GM12878 (cell line): Measurements from ENCODE around the gene FRZB. TPM values are rescaled to one million over a fixed set of nuclear protein-coding genes. Genes with fewer than 3 reads are reported as not detected.

ENCODE experiments used
- ATAC-seq: fragments of 200-7000 bp; cut with Tn5 transposase; 3 replicates; pipeline ENCODE4 v1.9.1; 2020; ENCODE audit warnings: mild to moderate bottlenecking, moderate library complexity
- BruUV-seq: library from RNA; stranded (reverse); fragments of 400-500 nt; replicated peaks from 2 replicates; lab custom pipeline; 2021; lab: Mats Ljungman, UMichigan
- CTCF ChIA-PET: fragments of 300-600 bp; sonication (Branson Sonifier 250); formaldehyde crosslinking; extraction: SDS; loops from one replicate; lab custom pipeline; 2021; ENCODE audit warnings: inconsistent platforms; lab: Yijun Ruan, JAX
- POLR2A ChIA-PET: fragments of 350-600 bp; formaldehyde crosslinking; extraction: SDS; loops from one replicate; lab custom pipeline; 2021; ENCODE audit warnings: inconsistent platforms; lab: Charles Lee
- RAD21 ChIA-PET: fragments of 300-600 bp; sonication (Branson Sonifier 250); formaldehyde crosslinking; loops from one replicate; lab custom pipeline; 2023; ENCODE audit warnings: antibody characterized with exemption; ENCODE audit not compliant: unreplicated experiment; lab: Charles Lee
- SMC1A ChIA-PET: fragments of 300-600 bp; sonication (Branson Sonifier 250); formaldehyde crosslinking; loops from one replicate; lab custom pipeline; 2023; ENCODE audit not compliant: unreplicated experiment, uncharacterized antibody; lab: Charles Lee
- DNase-seq: peaks from one replicate; pipeline ENCODE4 v3.0.0-alpha.2; 2011; ENCODE audit warnings: low read depth, low spot score
- FAIRE-seq: peaks from 3 replicates; lab custom pipeline; 2011; peaks lifted over from hg19 to GRCh38; lab: Jason Lieb, UNC
- H2AFZ ChIP-seq: 2 replicates; pipeline ENCODE4 v1.6.0; 2011; ENCODE audit warnings: low read depth, low read length, control low read depth; ENCODE audit not compliant: control insufficient read depth
- H3K27ac ChIP-seq: 2 replicates; pipeline ENCODE4 v1.5.1; 2011; ENCODE audit warnings: control low read depth; ENCODE audit not compliant: control insufficient read depth, insufficient read depth
- H3K27me3 ChIP-seq, 2 experiments: replicated peaks in 1 of 2; 2 replicates each; pipeline versions ENCODE4 v1.6.0 to v1.6.1; 2011; ENCODE audit warnings: low read length in 1 of 2; ENCODE audit not compliant: control insufficient read depth in 2 of 2, insufficient read depth in 2 of 2
- H3K36me3 ChIP-seq, 2 experiments: 2 replicates each; pipeline ENCODE4 v1.5.1; 2011; ENCODE audit warnings: low read length in 1 of 2; ENCODE audit not compliant: control insufficient read depth in 2 of 2, insufficient read depth in 2 of 2
- H3K4me1 ChIP-seq: 2 replicates; pipeline ENCODE4 v1.6.1; 2011; ENCODE audit warnings: mild to moderate bottlenecking, low read length, moderate library complexity, mixed read lengths; ENCODE audit not compliant: control insufficient read depth, insufficient read depth
- H3K4me2 ChIP-seq: 2 replicates; pipeline ENCODE4 v1.6.0; 2011; ENCODE audit warnings: control low read depth; ENCODE audit not compliant: control insufficient read depth, insufficient read depth
- H3K4me3 ChIP-seq: fragments of 200-600 bp; sonication (generic); 2 replicates; pipeline ENCODE4 v1.5.1; 2016
- H3K79me2 ChIP-seq: 2 replicates; pipeline ENCODE4 v1.6.0; 2011; ENCODE audit warnings: low read length; ENCODE audit not compliant: control insufficient read depth, insufficient read depth
- H3K9ac ChIP-seq: 2 replicates; pipeline ENCODE4 v1.8.0; 2011; ENCODE audit warnings: low read length, control low read depth, mixed read lengths; ENCODE audit not compliant: control insufficient read depth, insufficient read depth
- H3K9me3 ChIP-seq: replicated peaks from 3 replicates; pipeline ENCODE4 v1.5.1; 2011; ENCODE audit warnings: mild to moderate bottlenecking, low read length; ENCODE audit not compliant: control insufficient read depth, insufficient read depth
- H4K20me1 ChIP-seq: 2 replicates; pipeline ENCODE4 v1.6.0; 2011; ENCODE audit not compliant: control insufficient read depth, insufficient read depth
- ATF2 ChIP-seq: IDR thresholded peaks from 2 replicates; pipeline ENCODE4 v1.6.1; 2012; ENCODE audit warnings: low read length, inconsistent platforms
- ATF7 ChIP-seq: fragments of 450-650 bp; IDR thresholded peaks from 2 replicates; pipeline ENCODE4 v1.6.1; 2016; ENCODE audit warnings: low read depth, mild to moderate bottlenecking
- CBFB ChIP-seq: IDR thresholded peaks from 2 replicates; pipeline ENCODE4 v1.6.1; 2016; ENCODE audit warnings: antibody characterized with exemption, low read depth
- CBX3 ChIP-seq: fragments of 200-600 bp; sonication (generic); IDR thresholded peaks from 2 replicates; pipeline ENCODE4 v1.6.1; 2016; ENCODE audit warnings: low read depth, borderline replicate concordance
- CEBPB ChIP-seq, 2 experiments: fragments of 150-350 bp in 1 of 2; IDR thresholded peaks; 2 replicates each; pipeline ENCODE4 v1.6.1; 2012 to 2014; ENCODE audit warnings: low read depth in 2 of 2, low read length in 2 of 2, borderline replicate concordance in 1 of 2, inconsistent platforms in 1 of 2
- CREB1 ChIP-seq: IDR thresholded peaks from 2 replicates; pipeline ENCODE4 v1.6.1; 2012; ENCODE audit warnings: low read depth, mild to moderate bottlenecking, inconsistent platforms
- E2F4 ChIP-seq: IDR thresholded peaks from 2 replicates; pipeline ENCODE4 v1.6.1; 2012; ENCODE audit warnings: low read depth, low read length, improper control_type of control experiment
- FOS ChIP-seq: IDR thresholded peaks from 3 replicates; pipeline ENCODE4 v1.6.1; 2011; ENCODE audit warnings: borderline replicate concordance; ENCODE audit not compliant: insufficient read length; ENCODE audit errors: extremely low read depth
- HDAC6 ChIP-seq: fragments of 200-600 bp; sonication (generic); IDR thresholded peaks from one replicate; pipeline ENCODE4 v1.8.0; 2017; ENCODE audit warnings: antibody characterized with exemption; ENCODE audit not compliant: unreplicated experiment
- HDGF ChIP-seq: fragments of 450-650 bp; IDR thresholded peaks from 2 replicates; pipeline ENCODE4 v1.6.1; 2016; ENCODE audit warnings: antibody characterized with exemption
- IKZF1 ChIP-seq: fragments of 450-650 bp; conservative IDR thresholded peaks from 2 replicates; pipeline ENCODE4 v1.6.1; 2017; ENCODE audit warnings: antibody characterized with exemption, mild to moderate bottlenecking
- NR2C1 ChIP-seq: fragments of 450-650 bp; IDR thresholded peaks from 2 replicates; pipeline ENCODE4 v1.6.1; 2017; ENCODE audit warnings: antibody characterized with exemption, mild to moderate bottlenecking, moderate library complexity
- NR2F1 ChIP-seq: fragments of 450-650 bp; conservative IDR thresholded peaks from 2 replicates; pipeline ENCODE4 v1.6.1; 2017; ENCODE audit warnings: mild to moderate bottlenecking
- RAD21 ChIP-seq: IDR thresholded peaks from 2 replicates; pipeline ENCODE4 v1.6.1; 2011; ENCODE audit warnings: mild to moderate bottlenecking, low read depth, low read length, moderate library complexity; ENCODE audit not compliant: insufficient read depth
- RUNX3 ChIP-seq: IDR thresholded peaks from 2 replicates; pipeline ENCODE4 v1.6.1; 2012; ENCODE audit warnings: low read length, inconsistent platforms
- SRF ChIP-seq, 2 experiments: IDR thresholded peaks; 2 replicates each; pipeline ENCODE4 v1.6.1; 2011; ENCODE audit warnings: low read depth in 2 of 2, low read length in 2 of 2, mild to moderate bottlenecking in 1 of 2, moderate library complexity in 1 of 2
- STAT3 ChIP-seq: IDR thresholded peaks from 2 replicates; pipeline ENCODE4 v1.6.1; 2011; ENCODE audit warnings: low read depth, low read length, improper control_type of control experiment
- YY1 ChIP-seq: IDR thresholded peaks from 2 replicates; pipeline ENCODE4 v1.6.1; 2011; ENCODE audit warnings: low read depth, mild to moderate bottlenecking, low read length
- ZNF24 ChIP-seq: fragments of 450-650 bp; IDR thresholded peaks from 2 replicates; pipeline ENCODE4 v1.6.1; 2017; ENCODE audit warnings: antibody characterized with exemption, mild to moderate bottlenecking
- ZNF687 ChIP-seq: fragments of 450-650 bp; IDR thresholded peaks from 2 replicates; pipeline ENCODE4 v1.6.1; 2017; ENCODE audit warnings: mild to moderate bottlenecking, moderate library complexity
- WGBS: methylation state at CpG from one replicate; pipeline ENCODE4 v1.1.6; 2016; ENCODE audit warnings: low lambda C conversion rate; ENCODE audit not compliant: insufficient replicate concordance, insufficient coverage; ENCODE audit errors: missing lambda C conversion rate; 5-methylcytosine and 5-hydroxymethylcytosine counted together
- in situ Hi-C: fragments of 300-500 bp; cut with MboI; formaldehyde crosslinking; loops from 9 replicates; pipeline ENCODE4 v1.14.3; 2018; ENCODE audit warnings: mixed read lengths
- intact Hi-C: fragments of 100-400 bp; cut with micrococcal nuclease; formaldehyde crosslinking; loops from one replicate; pipeline ENCODE4 v1.14.2; 2022; ENCODE audit not compliant: unreplicated experiment
- polyA plus RNA-seq, 11 experiments: library from polyadenylated mRNA; depleted of rRNA in 4 of 11; unstranded in 6 of 11; stranded (reverse) in 5 of 11; fragments of >200 nt; fragmentation: Nextera tagmentation in 4 of 11; fragmentation: Illumina TruSeq in 1 of 11; extraction: Ambion mirVana in 4 of 11; extraction: Trizol in 1 of 11; gene quantifications; 1 replicate in 1 of 11; 2 replicates in 10 of 11; pipeline versions ENCODE4 v1.2.1 to v1.2.3, GENCODE V29; 2011 to 2016; ENCODE audit warnings: inconsistent platforms in 2 of 11, missing spikeins in 2 of 11, low read depth in 1 of 11
- total RNA-seq, 4 experiments: library from RNA; depleted of rRNA in 3 of 4; stranded (reverse); fragments of >200 nt in 3 of 4; fragmentation: Illumina TruSeq in 1 of 4; extraction: Trizol in 1 of 4; gene quantifications; 2 replicates each; pipeline versions ENCODE4 v1.2.1 to v1.2.3, GENCODE V29; 2013 to 2021

FRZB gene
- total and polyA plus RNA-seq, 10 of the 15 experiments (the other 5 are each of a cell fraction or from before 2014, with no cell fraction given) = 0.03 TPM; not detected in 9

DNA sequence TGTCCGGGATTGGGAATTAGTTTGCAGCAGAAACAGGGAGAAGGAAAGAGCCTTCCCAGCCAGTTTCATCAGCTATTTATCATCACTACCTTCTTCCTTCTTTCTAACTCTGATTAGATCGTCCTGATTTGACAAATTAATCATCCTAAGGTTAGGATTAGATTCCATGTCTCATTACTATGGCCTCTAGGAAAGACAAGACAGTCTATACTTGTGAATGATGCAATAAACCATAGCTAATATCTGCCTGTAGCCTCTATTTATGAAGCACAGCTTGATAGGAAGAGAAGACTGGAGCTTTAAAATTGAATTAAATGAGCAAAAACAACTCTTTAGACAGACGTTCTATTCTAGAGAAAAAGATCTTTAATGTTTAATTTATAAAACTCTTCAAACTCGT lies 25.2 kb upstream of the FRZB start:
- in situ Hi-C loops = no loop called here
- no peak for DNase-seq
- H3K4me1 ChIP-seq = no peaks in the 10 kb centered on the region
- no TSS peak for BruUV-seq
- no peak overlapping the region for H3K4me2 ChIP-seq
- H3K9ac ChIP-seq = no peak overlapping the region
- intact Hi-C loops = no loop called here
- H4K20me1 ChIP-seq = no peaks in the 10 kb centered on the region
- no peak for FAIRE-seq
- CTCF ChIA-PET = interaction anchor here (0.6 to 1.2 kb wide), 4 partner anchors 50 to 91 kb away, joined by 3 read pairs; no protein-coding TSS in a partner anchor
- no peaks in the 10 kb centered on the region for H3K27me3 ChIP-seq
- TF ChIP-seq NR2C1 (no peak), STAT3 (no peak), ZNF687 (no peak), SRF (IDR thresholded peaks at IDR 0.05; ENCODE audit: low read depth in 2 of 2, low read length in 2 of 2) (no peak), ZNF24 (no peak), IKZF1 (no peak), CREB1 (no peak), FOS (no peak), RAD21 (no peak), HDAC6 (no peak), NR2F1 (no peak), E2F4 (no peak), RUNX3 (no peak), HDGF (no peak), ATF7 (no peak), ATF2 (no peak), YY1 (no peak), CEBPB (IDR thresholded peaks at IDR 0.05; ENCODE audit: borderline replicate concordance in 1 of 2, low read depth in 2 of 2, low read length in 2 of 2) (no peak), CBX3 (no peak), CBFB (no peak)
- 19% methylated on average over 4 of the region's 4 CpGs for WGBS
- no peak for ATAC-seq
- RAD21 ChIA-PET = no interaction called here
- no peaks in the 10 kb centered on the region for H3K79me2 ChIP-seq
- no peak overlapping the region; the same call in 1 of the 2 replicates for H2AFZ ChIP-seq
- H3K27ac ChIP-seq = no peak overlapping the region
- SMC1A ChIA-PET = interaction anchor here (0.7 to 1.8 kb wide), 3 partner anchors 19 to 67 kb away, joined by 3 to 4 read pairs (median 4); no protein-coding TSS in a partner anchor
- POLR2A ChIA-PET = no interaction called here
- H3K36me3 ChIP-seq = no peaks in the 10 kb centered on the region
- H3K9me3 ChIP-seq = no peaks in the 10 kb centered on the region
- no peak overlapping the region for H3K4me3 ChIP-seq
